HG03139 (cell line): ENCODE data around the gene FXYD6.

ENCODE experiments used
- ATAC-seq: cut with Tn5 transposase; IDR thresholded peaks from one replicate; pipeline ENCODE4 v1.9.1; 2021; ENCODE audit not compliant: unreplicated experiment

The FXYD6 gene

DNA sequence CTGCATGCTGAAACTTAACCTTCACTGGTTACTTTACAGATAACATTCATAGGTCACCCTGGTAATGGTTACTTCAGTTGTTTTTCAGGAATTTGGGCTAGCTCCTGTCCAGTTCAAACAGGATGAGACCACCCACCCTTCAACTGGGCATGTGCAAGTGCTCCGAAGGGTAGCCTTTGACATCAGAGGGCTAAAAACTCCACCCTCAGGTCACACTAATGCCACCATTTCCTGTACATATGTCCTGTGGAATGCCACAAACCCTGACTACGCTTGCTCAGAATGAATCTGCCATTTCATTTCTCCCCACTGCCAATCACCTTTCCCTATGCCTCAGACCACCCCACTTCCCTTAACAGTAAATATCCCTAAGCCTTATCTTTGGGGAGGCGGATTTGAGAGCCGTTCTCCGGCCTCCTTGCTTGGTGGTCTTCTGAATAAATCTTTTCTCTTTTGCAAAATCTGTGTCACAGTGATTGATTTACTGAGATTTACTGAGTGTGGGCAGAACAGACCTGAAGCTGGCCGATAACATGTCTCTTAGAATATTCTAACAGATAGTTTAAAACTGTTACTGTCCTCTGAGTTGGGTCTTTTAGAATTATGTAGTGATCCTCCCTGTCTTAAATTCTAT lies 26.6 kb downstream of the FXYD6 start:
- ATAC-seq: no peak

GRCh38 chr11:117843666-117844484 lies 32.6 kb downstream of the FXYD6 start:
- ATAC-seq: peak; percentile 67

GRCh38 chr11:117842131-117842941 lies 34.1 kb downstream of the FXYD6 start:
- ATAC-seq: no peak

DNA sequence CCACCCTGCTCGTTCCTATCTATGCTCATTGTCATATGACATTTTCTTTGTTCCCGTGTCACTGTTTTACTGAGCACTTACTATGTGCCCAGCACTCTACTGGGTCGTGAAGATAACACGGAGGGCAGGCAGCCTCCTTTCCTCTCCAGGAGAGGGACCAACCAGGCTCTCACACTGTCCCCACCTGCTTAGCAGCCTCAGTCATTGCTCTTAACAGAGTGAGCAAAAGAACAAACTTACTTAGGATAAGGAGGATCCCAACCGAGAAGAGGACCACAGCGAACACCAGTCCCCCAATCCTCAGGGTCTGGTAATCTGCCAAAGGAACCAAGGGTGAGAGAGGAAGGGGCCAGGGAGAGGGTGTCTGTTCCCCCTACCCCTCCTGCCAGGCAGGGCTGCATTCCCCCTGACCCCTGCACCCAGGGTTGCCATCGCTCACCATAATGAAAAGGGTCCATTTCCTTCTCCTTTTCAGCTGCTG lies 34.9 kb downstream of the FXYD6 start:
- ATAC-seq: no peak

DNA sequence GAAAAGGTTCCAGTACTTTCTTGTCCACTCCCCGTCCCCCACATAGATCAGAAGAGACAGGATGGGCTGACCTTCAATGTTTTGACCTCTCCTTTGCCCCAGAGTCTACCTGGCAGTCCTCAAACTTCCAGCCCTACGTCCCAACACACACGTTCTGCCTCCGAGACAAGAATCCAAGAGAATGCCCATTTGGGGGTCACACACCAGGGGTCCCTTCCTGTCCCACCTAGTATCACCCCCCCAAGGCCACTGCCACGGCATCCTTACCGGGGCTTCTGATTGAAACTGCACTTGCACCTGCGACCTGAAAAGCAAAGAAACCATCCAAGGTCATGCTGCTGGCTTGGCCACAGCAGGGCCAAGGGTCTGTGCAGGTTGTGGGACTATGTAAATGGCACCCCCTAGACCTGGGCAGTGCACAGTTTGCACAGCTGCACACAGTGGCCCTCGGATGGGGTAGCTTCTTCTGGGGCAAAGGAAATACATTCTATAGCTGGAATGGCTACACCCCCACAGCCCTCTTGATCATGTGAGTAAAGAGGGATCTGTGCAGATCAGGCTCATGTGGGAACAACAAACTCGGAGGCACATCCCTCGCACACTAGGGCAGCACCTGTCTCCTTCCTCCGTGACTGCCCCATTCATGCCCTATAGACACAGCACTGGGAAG lies 35.4 kb downstream of the FXYD6 start:
- no peak for ATAC-seq

GRCh38 chr11:117839936-117840813 lies 36.3 kb downstream of the FXYD6 start:
- ATAC-seq: no peak

DNA sequence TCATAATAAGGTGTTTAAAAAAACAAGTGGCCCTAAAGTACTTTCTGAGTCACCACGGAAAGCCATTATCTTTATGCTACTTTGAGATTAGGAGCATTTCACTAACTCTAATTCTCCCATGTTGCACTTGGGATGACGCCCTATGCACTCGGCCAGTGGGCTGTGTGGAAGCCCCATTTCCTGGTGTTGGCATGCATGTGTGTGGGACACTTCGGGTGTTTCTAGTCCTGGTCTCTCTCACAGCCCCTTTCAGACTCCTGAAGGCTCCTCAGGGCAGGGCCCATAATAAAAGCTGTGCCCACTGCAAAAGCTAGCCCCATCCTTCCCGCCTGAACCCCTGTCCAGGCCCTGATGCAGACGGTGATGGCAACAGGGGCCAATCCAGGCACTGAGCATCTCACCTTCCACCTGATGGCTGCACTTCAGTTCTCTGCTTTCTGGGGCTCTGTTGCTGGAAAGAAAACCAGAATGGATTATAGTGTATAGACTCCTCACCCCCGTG lies 37.0 kb downstream of the FXYD6 start:
- no peak for ATAC-seq

DNA sequence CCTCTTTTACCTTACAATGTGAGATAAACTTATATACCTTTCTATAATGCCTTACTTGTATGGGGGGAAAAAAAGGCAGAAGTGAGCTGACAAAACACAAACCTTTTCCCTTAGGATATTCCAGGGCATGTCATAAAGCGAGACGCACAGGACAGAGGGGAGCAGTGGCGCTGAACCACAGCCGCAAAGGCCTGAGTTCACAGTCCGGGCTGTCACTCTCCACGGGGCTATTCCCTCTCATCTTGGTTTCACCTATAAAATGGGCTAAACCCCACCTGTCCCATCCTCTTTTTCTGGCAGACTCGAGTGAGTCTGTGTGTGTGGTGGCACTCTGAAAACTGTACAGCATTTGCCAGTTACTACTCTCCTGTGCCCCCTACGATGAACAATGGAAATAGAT lies 37.6 kb downstream of the FXYD6 start:
- ATAC-seq: no peak

- ATAC-seq: no peak
Observed at GRCh38 chr11:117837791-117838190, 38.7 kb downstream of the FXYD6 start.

GRCh38 chr11:117837070-117837776 lies 39.2 kb downstream of the FXYD6 start:
- no peak for ATAC-seq

DNA sequence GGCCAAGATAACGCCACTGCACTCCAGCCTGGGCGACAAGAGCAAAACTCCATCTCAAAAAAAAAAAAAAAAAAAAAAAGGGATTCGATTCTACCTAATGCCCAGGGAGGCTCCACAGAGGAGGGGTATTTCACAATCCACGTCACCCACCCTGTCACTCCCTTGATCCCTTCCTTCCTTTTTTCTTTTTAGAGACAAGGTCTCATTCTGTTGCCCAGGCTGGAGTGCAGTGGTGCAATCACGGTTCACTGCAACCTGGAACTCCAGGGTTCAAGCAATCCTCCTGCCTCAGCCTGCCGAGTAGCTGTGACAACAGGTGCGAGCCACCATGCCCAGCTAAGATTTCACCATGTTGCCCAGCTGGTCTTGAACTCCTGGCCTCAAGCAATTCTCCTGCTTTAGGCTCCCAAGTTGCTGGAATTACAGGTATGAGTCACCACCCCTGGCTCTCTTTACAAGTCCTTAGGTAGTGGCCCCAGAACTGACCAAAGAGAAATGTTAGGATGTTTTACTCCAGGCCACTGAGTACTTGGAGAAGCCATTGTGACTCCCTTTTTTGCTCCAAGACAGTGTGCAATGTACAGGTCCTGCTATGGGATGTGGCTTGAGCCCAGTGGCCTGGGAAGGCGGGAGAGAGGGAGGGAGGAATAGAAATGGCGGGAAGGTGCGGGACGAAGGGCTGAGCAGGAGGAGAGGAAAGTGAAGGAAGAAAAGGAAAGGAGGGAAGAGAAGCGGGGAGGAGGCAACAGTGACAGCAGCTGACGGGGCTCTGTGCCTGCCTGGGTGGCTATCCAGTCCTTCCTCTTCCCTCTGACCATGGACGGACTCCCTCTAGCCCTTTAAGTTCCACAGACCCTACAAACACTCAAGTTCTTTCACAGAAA lies 40.1 kb downstream of the FXYD6 start:
- no peak for ATAC-seq

DNA sequence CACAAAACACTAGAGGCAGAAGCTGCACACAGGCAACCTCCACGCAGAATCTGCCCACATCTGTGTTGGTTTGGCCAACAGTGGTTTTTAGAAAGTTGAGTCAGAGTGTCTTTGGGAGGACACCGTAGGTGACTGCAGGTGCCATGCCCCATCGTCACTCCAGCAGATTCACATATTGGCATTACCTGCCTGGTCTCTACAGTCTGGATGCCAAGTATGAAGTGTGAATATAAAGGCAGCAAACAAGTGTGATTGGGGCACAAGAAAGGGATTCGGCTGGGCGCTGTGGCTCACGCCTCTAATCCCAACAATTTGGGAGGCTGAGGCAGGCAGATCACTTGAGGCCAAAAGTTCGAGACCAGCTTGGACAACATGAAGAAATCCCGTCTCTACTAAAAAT lies 40.9 kb downstream of the FXYD6 start:
- ATAC-seq: no peak

DNA sequence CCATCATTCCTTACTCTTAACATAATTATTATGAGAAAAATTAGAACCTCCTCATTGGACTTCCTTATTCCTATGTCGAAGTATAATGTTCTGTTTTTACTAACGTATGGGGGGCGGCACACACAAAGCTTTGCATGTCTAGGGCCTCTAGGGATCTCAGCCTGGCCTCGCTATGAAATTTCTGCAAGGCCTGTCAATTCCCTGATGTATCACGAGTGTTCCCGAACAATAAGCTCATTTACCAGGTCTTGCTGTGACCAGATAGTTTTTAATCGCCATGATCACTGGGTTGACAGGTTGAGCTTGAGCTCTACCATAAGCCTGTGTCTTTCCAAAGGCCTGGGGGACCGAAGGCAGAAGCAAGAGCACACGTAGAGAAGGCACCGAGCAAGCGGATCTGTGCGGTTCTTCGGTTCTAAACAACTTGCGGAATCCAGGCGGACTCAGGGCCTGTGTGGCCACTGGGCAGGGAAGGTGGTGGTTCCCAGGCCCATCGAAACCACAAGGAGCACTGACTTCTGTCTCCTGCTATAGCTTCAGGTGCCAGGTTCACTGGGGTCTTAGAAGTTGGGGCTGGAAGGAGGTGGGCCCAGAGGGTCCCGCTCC lies 41.5 kb downstream of the FXYD6 start:
- no peak for ATAC-seq

GRCh38 chr11:117834068-117834810 lies 42.2 kb downstream of the FXYD6 start:
- ATAC-seq: no peak

DNA sequence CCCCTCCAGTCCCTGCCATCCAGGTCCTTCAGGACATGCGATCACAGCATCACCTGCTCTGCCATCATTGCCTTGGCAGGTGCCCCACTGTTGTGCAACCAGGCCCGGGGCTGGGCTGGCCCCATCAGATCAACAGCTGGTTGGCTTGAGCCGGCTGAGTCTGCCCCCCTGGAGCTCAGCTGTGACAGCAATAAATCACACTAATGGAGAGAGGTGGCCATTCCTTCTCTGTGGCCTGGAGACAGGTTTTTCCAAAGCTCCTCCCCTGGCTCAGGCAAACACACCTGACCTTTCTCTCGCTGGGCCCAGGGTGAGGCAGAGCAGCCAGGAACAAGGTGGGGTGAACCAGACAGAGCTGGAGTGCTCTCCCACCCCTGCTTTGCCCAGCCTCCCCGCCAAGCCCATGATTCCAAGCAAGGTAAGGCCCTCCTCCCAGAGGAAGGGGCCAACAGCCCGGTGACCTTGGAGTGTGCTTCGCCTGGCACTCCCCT lies 43.0 kb downstream of the FXYD6 start:
- ATAC-seq: no peak

- ATAC-seq: no peak
Observed at GRCh38 chr11:117832511-117832910, 43.9 kb downstream of the FXYD6 start.
